Stimulated activated naive CD4-positive, alpha-beta T cell treated with Interleukin-2 at 50 U/mL for 16 hours (primary cell): ENCODE measurements around the gene ARHGEF16.

Experiments
- DNase-seq: peaks from one replicate; lab custom pipeline; 2025; lab: John Stamatoyannopoulos, UW

ARHGEF16 gene

GRCh38 chr1:3422638-3423037 is 31.8 kb upstream of the ARHGEF16 start:
- no peak for DNase-seq

GRCh38 chr1:3423245-3423829 is 31.1 kb upstream of the ARHGEF16 start:
- DNase-seq: no peak

- DNase-seq: no peak
Observed at GRCh38 chr1:3423896-3424611, 30.4 kb upstream of the ARHGEF16 start.

GRCh38 chr1:3425486-3426215 is 28.8 kb upstream of the ARHGEF16 start:
- no peak for DNase-seq

DNA sequence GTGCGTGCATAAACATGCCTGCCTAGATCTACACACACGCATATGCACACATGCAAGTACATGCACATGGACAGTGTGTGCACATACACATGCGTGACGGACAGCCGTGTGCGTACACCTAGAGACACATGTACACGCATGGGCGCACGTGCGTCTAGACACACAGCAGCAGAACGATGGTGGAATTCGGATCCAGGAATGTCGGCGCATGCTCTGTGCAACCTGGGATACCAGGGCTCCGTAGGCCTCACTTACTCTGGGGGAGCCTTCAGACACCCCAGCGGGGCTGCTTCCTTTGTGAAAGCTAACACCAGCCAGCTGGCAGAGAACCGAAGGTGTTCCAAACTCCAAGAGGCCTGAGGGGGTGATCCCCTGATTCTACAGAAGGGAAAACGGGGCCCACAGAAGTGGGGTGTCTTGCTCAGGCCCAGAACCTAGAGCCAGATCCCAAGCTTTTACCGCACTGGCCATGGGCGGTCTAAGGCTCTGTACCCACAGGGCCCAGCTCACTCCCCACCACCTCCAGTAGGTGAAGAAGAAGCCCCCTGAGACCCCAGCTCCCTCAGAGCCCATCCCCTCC is 27.4 kb upstream of the ARHGEF16 start:
- no peak for DNase-seq

- no peak for DNase-seq
Observed at GRCh38 chr1:3427711-3428704, 26.5 kb upstream of the ARHGEF16 start.

DNA sequence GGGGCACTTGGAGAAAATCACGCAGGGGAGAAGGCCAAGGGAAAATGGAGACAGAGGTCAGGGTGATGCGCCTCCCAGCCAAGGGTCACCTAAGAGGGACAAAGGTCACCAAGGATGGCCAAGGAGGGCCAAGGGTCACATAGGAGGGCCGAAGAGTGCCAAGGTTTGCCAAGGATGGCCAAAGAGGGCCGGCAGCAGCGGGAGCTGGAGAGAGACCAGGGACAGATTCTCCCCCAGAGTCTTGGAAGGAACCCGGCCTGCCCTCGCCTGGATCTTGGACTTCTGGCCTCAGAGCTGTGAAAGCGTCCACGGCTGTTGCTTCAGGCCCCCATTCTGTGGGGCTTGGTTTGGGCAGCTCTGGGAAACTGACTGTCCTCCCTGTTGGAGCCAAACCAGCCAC is 25.6 kb upstream of the ARHGEF16 start:
- DNase-seq: no peak

GRCh38 chr1:3429320-3429719 is 25.1 kb upstream of the ARHGEF16 start:
- DNase-seq: no peak

DNA sequence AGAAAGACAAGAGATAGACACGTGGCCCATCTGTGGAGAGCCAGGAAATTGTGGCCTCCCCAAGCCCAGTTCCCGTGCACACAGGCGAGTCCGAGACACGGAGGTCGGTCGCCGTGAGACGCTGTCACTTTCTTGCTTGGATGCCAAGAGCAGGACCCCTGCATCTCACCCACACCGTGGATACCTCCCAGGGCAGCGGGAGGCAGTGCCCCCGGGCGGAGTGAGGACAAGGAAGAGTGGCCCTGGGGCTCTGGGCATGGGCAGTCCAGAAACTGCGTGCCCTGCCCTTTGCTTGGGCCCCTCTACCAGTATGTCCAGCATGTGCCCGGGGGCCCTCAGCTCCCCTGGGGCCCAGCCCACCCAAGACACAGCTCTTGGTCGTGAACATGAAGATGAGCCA is 24.7 kb upstream of the ARHGEF16 start:
- DNase-seq: no peak

GRCh38 chr1:3430406-3430805 is 24.1 kb upstream of the ARHGEF16 start:
- no peak for DNase-seq

DNA sequence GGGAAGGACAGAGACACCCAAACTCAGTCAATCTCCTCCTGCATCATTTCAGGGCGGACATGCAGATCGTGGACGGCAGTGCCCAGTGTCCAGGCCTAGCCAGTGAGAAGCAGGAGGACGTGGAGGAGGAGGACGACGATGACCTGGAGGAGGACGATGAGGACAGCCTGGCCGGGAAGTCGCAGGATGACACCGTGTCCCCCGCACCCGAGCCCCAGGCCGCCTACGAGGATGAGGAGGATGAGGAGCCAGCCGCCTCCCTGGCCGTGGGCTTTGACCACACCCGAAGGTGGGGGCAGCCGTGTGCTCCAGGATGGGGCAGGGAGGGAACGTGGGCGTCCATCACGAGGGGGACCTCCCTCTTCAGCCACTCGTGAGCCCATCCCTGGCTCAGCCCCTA is 23.6 kb upstream of the ARHGEF16 start:
- DNase-seq: no peak

GRCh38 chr1:3431266-3431665 is 23.2 kb upstream of the ARHGEF16 start:
- DNase-seq: no peak

DNA sequence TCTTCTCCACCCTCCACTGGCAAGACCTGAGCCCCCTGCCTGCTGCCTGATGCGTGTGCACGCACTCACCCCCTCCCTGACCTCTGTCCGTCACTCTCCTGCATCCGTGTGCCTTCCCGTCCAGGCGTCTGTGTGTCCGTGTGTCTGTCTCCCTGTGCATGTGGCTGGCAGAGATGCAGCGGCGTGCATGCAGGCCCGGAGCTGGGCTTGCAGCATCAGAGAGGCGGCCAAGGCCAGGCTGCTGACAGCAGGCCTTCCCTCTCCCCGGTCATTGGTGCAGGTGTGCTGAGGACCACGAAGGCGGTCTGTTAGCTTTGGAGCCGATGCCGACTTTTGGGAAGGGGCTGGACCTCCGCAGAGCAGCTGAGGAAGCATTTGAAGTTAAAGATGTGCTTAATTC is 22.8 kb upstream of the ARHGEF16 start:
- DNase-seq: no peak

- no peak for DNase-seq
Observed at GRCh38 chr1:3432306-3432705, 22.2 kb upstream of the ARHGEF16 start.

DNA sequence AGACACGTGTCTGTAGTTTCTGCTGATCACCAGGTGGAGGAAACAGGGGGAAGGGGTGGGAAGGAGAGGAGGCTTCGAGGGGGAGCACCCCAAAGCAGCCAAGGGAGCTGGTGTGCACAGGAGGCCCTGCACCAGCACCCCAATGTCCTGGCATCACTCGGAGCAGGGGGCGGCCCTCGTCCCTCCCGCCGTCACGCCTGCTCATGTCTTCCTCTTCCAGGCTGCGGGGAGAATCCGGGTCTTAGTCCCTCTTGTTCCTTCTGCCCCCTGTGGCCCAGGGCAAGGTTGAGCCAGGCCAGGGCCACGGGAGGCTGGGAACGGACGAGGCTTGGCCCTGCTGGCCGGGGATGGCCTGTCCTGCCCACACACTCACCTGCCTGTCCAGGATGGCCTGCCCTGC is 21.4 kb upstream of the ARHGEF16 start:
- no peak for DNase-seq

DNA sequence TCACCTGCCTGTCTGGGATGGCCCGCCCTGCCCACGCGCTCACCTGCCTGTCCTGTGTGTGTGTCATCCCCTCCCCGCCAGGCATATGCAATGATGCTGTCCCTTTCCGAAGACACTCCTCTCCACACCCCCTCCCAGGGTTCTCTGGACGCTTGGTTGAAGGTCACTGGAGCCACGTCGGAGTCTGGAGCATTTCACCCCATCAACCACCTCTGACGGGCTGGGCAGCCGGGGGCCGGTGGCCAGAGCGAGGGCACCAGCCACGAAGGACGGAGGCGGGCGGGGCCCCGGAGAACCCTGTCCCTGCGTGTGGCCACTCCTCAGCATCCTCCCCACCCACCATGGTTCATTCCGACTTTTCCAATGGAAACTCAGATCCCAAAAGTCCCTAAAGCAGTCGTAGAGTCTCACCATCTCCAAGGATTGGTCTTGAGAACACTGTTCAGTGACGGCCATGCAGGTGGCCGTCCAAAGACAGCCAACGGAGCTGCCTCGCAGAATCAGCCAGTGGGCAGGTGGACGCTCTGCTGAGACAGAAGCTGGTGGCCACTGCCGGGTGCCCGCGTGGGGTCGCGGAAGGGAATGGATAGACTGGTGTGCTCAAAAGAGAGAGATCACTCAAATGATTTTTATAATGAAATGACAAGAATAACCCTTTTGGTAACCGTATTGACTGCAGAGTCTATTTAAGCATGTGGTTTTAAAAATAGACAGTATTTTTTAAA is 20.7 kb upstream of the ARHGEF16 start:
- no peak for DNase-seq

GRCh38 chr1:3434406-3435110 is 19.9 kb upstream of the ARHGEF16 start:
- no peak for DNase-seq

GRCh38 chr1:3435666-3436065 is 18.8 kb upstream of the ARHGEF16 start:
- no peak for DNase-seq

DNA sequence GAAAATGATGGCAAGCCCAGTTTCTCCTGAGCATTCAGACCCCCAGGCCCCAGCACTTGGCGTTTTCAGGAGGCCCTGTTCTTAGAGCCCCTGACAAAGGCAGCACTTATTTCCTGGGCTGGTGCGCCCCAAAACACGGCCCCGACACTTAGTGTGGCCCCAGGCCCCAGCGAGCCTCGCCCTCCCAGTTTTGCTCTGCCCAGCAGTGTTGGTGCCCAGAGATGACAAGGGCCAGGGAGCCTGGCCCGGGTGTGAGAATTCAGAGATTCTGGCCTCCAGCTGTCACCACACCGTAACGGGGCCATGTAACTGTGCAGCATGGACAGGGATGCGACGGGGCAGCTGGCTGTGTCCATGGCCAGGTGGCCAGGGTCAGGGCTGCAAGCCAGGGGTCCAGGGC is 18.0 kb upstream of the ARHGEF16 start:
- DNase-seq: no peak

- DNase-seq: no peak
Observed at GRCh38 chr1:3436901-3437300, 17.6 kb upstream of the ARHGEF16 start.
